ENCODE data around the gene SYT1. TPM values are rescaled to one million over a fixed set of nuclear protein-coding genes. Genes with fewer than 3 reads are reported as not detected.

Gene SYT1
- total and polyA plus RNA-seq, 2 of the 4 experiments (the other 2 are of a cell fraction) = 2.8 to 3.0 TPM

- ATAC-seq (ENCODE audit: low read depth) (no peak), DNase-seq (no peak)
- H3K4ac ChIP-seq (ENCODE audit: low read depth, low read length) = no peak overlapping the region
- no peak overlapping the region for H2BK5ac ChIP-seq (ENCODE audit: low read depth, low read length, poor library complexity, severe bottlenecking)
- H2AK5ac ChIP-seq (ENCODE audit: low read depth, low read length) = no peak overlapping the region
- H4K20me1 ChIP-seq (ENCODE audit: insufficient read depth, low read length) = no peaks in the 10 kb centered on the region
- no peak overlapping the region for H4K5ac ChIP-seq (ENCODE audit: low read depth, low read length)
- H3K36me3 ChIP-seq (ENCODE audit: control insufficient read depth, insufficient read depth, low read length) = no peaks in the 10 kb centered on the region
- H3K9ac ChIP-seq (ENCODE audit: low read depth, low read length) = no peak overlapping the region
- intact Hi-C loops (cut with micrococcal nuclease) = loop anchor here (5.0 to 10.0 kb wide), 2 partner anchors 536 to 614 kb away; no protein-coding TSS in a partner anchor
- in situ Hi-C loops (cut with MboI; ENCODE audit: low sequenced_read_pairs) = no loop called here
- H2BK20ac ChIP-seq (ENCODE audit: low read depth, low read length) = no peak overlapping the region
- no peak overlapping the region for H4K8ac ChIP-seq (ENCODE audit: low read depth in 2 of 2, low read length in 2 of 2)
- no peak overlapping the region for H3K4me3 ChIP-seq (ENCODE audit: insufficient read depth, low read depth, low read length)
- dilution Hi-C loops (cut with HindIII; ENCODE audit: low sequenced_read_pairs, unreplicated experiment) = no loop called here
- H3K27ac ChIP-seq (ENCODE audit: insufficient read depth, low read length) = no peak overlapping the region
- H2BK15ac ChIP-seq (ENCODE audit: low read depth, low read length) = no peak overlapping the region
- H2AFZ ChIP-seq (replicated peaks; ENCODE audit: low read length, poor library complexity) = no peak overlapping the region
- H2BK120ac ChIP-seq (ENCODE audit: low read depth, low read length) = no peak overlapping the region
- H3K4me1 ChIP-seq (ENCODE audit: control insufficient read depth, insufficient read depth, low read length) = no peaks in the 10 kb centered on the region
- H3K9me3 ChIP-seq (ENCODE audit: control insufficient read depth, insufficient read depth, low read length) = no peaks in the 10 kb centered on the region
- ChIA-PET CTCF (no interaction called here), POLR2A (ENCODE audit: unreplicated experiment) (no interaction called here)
- no TSS peak for BruUV-seq (replicated peaks)
- TF ChIP-seq MAZ (IDR thresholded peaks at IDR 0.05; ENCODE audit: borderline replicate concordance, low read depth, low read length) (no peak), NFE2L2 (IDR thresholded peaks at IDR 0.05; ENCODE audit: low read depth, low read length) (no peak), RCOR1 (IDR thresholded peaks at IDR 0.05; ENCODE audit: insufficient replicate concordance, low read length) (no peak), MXI1 (IDR thresholded peaks at IDR 0.05; ENCODE audit: borderline replicate concordance, low read depth, low read length) (no peak), SMC3 (IDR thresholded peaks at IDR 0.05; ENCODE audit: low read depth, low read length) (no peak), MAFK (IDR thresholded peaks at IDR 0.05; ENCODE audit: low read depth, low read length) (no peak), ELK1 (IDR thresholded peaks at IDR 0.05; ENCODE audit: borderline replicate concordance, low read depth, low read length) (no peak), POLR2A (IDR thresholded peaks at IDR 0.05; ENCODE audit: low read depth, low read length) (no peak), CTCF (conservative IDR thresholded peaks at IDR 0.05; ENCODE audit: low read depth, low read length) (no peak), FOS (IDR thresholded peaks at IDR 0.05; ENCODE audit: low read depth, low read length) (no peak), USF2 (IDR thresholded peaks at IDR 0.05; ENCODE audit: low read depth, low read length) (no peak)
- no peak overlapping the region for H3K14ac ChIP-seq (replicated peaks; ENCODE audit: low read depth, low read length)
- H3K23ac ChIP-seq (ENCODE audit: low read depth, low read length) = no peak overlapping the region
- H3K56ac ChIP-seq (ENCODE audit: extremely low read depth, insufficient read depth, low read length) = no peak overlapping the region
- H3K79me1 ChIP-seq (ENCODE audit: low read depth in 1 of 2, low read length in 2 of 2) = no peaks in the 10 kb centered on the region
- H3K27me3 ChIP-seq (ENCODE audit: control insufficient read depth, insufficient read depth, low read length) = no peaks in the 10 kb centered on the region
- H3K18ac ChIP-seq (ENCODE audit: low read depth, low read length) = no peak overlapping the region
- no peaks in the 10 kb centered on the region for H3K9me1 ChIP-seq (ENCODE audit: insufficient read depth, low read length)
- no CpG with 5 or more reads among the region's 2 CpGs for WGBS, 2 experiments (ENCODE audit: extremely low coverage in 2 of 2, insufficient read length in 1 of 2)
- H3K4me2 ChIP-seq (ENCODE audit: low read depth, low read length) = no peak overlapping the region
- no peak overlapping the region for H2AK9ac ChIP-seq (replicated peaks; ENCODE audit: low read depth, low read length, poor library complexity)
- no peak overlapping the region for H4K91ac ChIP-seq (ENCODE audit: insufficient read depth, low read depth, low read length)
Observed at GRCh38 chr12:79008591-79008990, 144.0 kb downstream of the SYT1 start.
